Endothelial cell of umbilical vein (primary cell): ENCODE measurements around the gene CYBA.

Experiments
- CTCF ChIP-seq, 2 donors: IDR thresholded peaks; 1 replicate in 1 of 2; 2 replicates in 1 of 2; pipeline ENCODE4 v1.5.1; 2011; ENCODE audit warnings: low read length in 2 of 2, mild to moderate bottlenecking in 2 of 2, moderate library complexity in 2 of 2, control low read depth in 1 of 2, inconsistent platforms in 1 of 2, low read depth in 1 of 2; ENCODE audit not compliant: insufficient read depth in 1 of 2; ENCODE audit errors: extremely low read depth in 1 of 2
- EZH2 ChIP-seq: IDR thresholded peaks from 2 replicates; pipeline ENCODE4 v1.6.1; 2012; ENCODE audit warnings: borderline replicate concordance, low read depth, mild to moderate bottlenecking, moderate library complexity, low read length, inconsistent platforms; ENCODE audit not compliant: severe bottlenecking
- JUN ChIP-seq: IDR thresholded peaks from 2 replicates; pipeline ENCODE4 v1.6.1; 2011; ENCODE audit warnings: borderline replicate concordance, low read depth; ENCODE audit not compliant: insufficient read length, insufficient read depth
- MYC ChIP-seq: IDR thresholded peaks from one replicate; pipeline ENCODE4 v1.6.1; 2011; ENCODE audit warnings: mild to moderate bottlenecking, low read depth, low read length
- POLR2A ChIP-seq: IDR thresholded peaks from 2 replicates; pipeline ENCODE4 v1.6.1; 2012; ENCODE audit warnings: low read depth, mild to moderate bottlenecking, control low read depth, low read length
- POLR2AphosphoS5 ChIP-seq: IDR thresholded peaks from 2 replicates; pipeline ENCODE4 v1.6.1; 2012; ENCODE audit warnings: low read depth, mild to moderate bottlenecking, control low read depth, low read length, moderate library complexity; ENCODE audit not compliant: insufficient read depth
- TF ChIP-seq, protein P1 (sequence below): IDR thresholded peaks from 2 replicates; pipeline ENCODE4 v1.6.1; 2011; ENCODE audit not compliant: insufficient read depth, insufficient read length

GRCh38 chr16:88617268-88618031 lies 33.4 kb downstream of the CYBA start:
- TF ChIP-seq, protein P1, sequence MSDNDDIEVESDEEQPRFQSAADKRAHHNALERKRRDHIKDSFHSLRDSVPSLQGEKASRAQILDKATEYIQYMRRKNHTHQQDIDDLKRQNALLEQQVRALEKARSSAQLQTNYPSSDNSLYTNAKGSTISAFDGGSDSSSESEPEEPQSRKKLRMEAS, result no peak
- TF ChIP-seq POLR2A, result no peak
- no peak for TF ChIP-seq CTCF (IDR thresholded peaks at IDR 0.05; ENCODE audit: extremely low read depth in 1 of 2, insufficient read depth in 1 of 2, low read depth in 1 of 2, low read length in 2 of 2)
- no peak for TF ChIP-seq JUN
- TF ChIP-seq MYC, result no peak
- no peak for TF ChIP-seq POLR2AphosphoS5
- no peak for TF ChIP-seq EZH2
